ENCODE results near the gene SH2D3C.

Gene SH2D3C

DNA sequence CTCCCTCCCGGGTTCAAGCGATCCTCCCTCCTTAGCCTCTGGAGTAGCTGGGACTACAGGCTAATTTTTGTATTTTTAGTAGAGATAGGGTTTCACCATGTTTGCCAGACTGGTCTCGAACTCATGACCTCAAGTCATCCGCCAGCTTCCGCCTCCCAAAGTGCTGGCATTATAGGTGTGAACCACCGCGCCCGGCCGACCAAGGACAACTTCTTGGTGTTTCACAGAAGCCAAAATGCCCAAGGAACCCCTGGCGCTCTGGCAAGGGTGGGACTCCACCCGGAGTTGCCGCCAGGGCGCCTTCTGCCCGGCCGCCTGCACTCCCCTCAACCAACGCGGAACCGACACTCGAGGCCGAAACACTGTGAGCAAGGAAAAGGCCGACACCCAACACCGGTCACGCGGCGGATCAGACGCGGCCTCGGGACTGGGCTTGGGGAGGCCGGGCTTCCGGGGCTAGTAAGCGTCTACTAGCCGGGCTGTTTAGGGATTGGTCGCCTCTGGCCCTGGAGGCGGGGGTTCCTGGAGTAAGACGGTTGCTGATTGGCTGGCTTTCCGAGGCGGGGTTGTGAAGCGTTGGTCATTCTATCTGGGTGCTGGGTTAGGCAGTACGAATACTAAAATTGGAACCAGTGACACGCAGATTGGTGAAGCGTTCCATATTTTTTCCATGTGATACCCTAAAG, 79.3 kb downstream of the SH2D3C start:
- DNase-seq (ENCODE audit: low spot score) = peak; percentile 94

DNA sequence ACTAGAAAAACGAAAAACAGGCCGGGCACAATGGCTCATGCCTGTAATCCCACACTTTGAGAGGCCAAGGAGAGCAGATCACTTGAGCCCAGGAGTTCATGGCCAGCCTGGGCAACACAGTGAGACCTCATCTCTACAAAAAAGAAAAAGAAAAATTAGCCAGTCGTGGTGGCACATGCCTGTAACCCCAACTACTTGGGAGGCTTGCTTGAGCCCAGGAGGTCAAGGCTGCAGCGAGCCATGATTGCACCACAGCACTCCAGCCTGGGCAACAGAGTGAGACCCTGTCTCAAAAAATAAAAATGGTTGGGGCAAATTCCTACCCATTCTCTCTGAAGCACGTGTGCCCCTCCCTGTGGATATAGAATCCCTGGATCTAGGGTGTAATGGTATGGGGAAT, 80.1 kb downstream of the SH2D3C start:
- DNase-seq (ENCODE audit: low spot score) = no peak

GRCh38 chr9:127697575-127697974, 80.9 kb downstream of the SH2D3C start:
- no peak for DNase-seq (ENCODE audit: low spot score)

GRCh38 chr9:127694890-127695720, 83.4 kb downstream of the SH2D3C start:
- no peak for DNase-seq (ENCODE audit: low spot score)

DNA sequence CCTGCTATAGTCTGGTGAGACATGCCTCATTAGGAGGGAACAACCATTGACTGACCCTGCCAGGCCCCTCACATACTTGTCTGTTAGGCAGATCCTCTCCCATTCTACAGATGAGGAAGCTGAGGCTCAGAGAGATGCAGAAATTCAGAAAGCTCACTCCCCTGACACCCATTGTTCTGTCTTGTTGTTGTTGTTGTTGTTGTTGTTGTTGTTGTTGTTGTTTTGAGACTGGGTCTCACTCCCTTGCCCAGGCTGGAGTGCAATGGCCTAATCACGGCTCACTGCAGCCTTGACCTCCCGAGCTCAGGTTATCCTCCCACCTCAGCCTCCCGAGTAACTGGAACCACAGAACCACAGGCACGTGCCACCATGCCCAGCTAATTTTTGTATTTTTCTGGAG, 84.8 kb downstream of the SH2D3C start:
- no peak for DNase-seq (ENCODE audit: low spot score)

- no peak for DNase-seq (ENCODE audit: low spot score)
Observed at GRCh38 chr9:127693143-127693542, 85.3 kb downstream of the SH2D3C start.

GRCh38 chr9:127692071-127692470, 86.4 kb downstream of the SH2D3C start:
- no peak for DNase-seq (ENCODE audit: low spot score)

GRCh38 chr9:127690735-127691134, 87.7 kb downstream of the SH2D3C start:
- no peak for DNase-seq (ENCODE audit: low spot score)

DNA sequence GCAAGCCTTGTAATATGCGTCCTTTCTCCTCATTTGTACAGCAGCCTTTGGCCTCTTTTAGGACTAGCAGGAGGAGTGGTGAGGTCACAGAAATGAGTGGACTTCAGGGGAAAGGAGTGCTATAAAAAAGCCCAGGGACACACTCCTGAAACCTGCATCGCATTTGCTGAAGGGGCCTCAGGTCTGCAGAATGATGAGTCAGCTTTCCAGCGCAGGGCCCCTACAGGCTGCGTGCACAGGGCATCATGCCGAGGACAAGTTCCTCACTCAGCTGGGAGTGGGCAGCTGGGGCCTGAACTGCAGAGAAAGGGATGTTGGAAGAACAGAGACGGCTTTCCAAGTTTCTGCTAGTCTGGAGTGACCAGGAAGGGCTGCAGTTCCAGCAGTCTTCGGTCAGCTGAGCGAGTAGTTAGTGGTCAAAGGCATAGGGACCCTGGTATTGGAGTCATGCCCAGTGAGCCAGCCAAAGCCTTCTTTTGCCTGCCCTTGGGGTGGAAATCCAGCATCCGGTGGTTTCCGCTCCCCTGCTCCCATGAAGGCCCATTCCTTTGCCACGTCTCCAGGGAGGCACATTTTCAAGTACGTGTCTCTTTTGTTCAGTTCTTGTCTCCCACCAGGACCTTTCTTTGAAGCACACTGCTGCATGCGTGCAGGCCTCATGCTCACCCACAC, 89.0 kb downstream of the SH2D3C start:
- DNase-seq (ENCODE audit: low spot score) = no peak

Data from COLO829 (cell line).